ENCODE measurements around the gene MEFV. TPM values are rescaled to one million over a fixed set of nuclear protein-coding genes. Genes with fewer than 3 reads are reported as not detected.

The MEFV gene
- total and polyA plus RNA-seq, 10 of the 15 experiments (the other 5 are each of a cell fraction or from before 2014, with no cell fraction given): 0.03 to 0.11 (median 0.09) TPM; not detected in 5

DNA sequence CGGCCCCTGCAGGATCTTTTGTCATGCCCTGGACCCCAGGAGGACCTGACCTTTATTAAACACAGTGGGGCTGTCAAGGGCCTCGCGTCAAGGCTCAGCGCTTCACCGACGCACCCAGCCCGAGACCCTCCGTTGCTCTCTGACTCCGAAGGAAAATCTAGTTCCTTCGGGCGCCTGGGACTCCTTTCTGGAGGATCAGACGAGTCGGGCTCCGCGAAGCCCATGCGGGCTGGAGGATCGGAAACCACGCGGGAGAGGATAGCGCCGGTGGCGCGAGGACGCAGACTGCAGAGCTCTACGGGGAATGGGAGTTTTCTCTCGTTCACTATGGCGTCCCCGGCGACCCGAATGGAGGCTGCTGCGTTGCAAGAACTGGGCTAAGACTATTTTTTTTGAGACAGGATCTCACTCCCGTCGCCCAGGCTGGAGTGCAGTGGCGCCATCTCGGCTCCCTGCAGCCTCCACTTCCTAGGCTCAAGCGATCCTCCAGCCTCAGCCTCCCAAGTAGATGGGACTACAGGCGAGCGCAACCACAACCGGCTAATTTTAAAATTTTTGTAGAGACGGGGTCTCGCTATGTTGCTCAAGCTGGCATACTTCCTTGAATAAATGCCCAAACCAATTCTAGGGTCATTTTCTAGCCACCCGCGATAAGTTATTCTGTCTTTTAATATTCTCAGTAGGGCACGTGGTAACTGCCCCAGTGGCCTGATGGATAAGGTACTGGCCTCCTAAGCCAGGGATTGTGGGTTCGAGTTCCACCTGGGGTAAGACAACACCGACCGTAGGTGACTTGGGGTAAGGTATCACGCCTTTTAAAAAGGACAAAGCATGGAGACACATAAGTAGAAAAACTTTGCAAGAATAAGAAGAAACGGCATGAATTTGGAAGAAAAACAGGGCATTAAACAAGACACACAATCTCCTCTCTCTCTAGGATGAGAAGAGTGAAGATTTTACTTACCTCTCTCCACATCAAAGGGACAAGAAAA, 62.9 kb downstream of the MEFV start:
- SMC1A ChIA-PET (ENCODE audit: uncharacterized antibody, unreplicated experiment): no interaction called here
- H3K27ac ChIP-seq (ENCODE audit: control insufficient read depth, insufficient read depth): no peak overlapping the region
- no peaks in the 10 kb centered on the region for H4K20me1 ChIP-seq (ENCODE audit: control insufficient read depth, insufficient read depth)
- no peak for DNase-seq (ENCODE audit: low read depth, low spot score)
- no peak for ATAC-seq
- intact Hi-C loops (cut with micrococcal nuclease; ENCODE audit: unreplicated experiment) (loop anchor here (5.0 kb wide), 1 partner anchor 89 kb away; the partner anchor contains the start of gene ZNF263), in situ Hi-C loops (cut with MboI) (no loop called here)
- no peaks in the 10 kb centered on the region for H3K36me3 ChIP-seq (ENCODE audit: control insufficient read depth in 2 of 2, insufficient read depth in 2 of 2, low read length in 1 of 2)
- peaks cover 12% of the 10 kb centered on the region for H3K4me1 ChIP-seq (ENCODE audit: control insufficient read depth, insufficient read depth, low read length)
- no peaks in the 10 kb centered on the region; a peak in 1 of 4 replicates for H3K27me3 ChIP-seq (replicated peaks in 1 of 2; ENCODE audit: control insufficient read depth in 2 of 2, insufficient read depth in 2 of 2, low read length in 1 of 2)
- 83% methylated on average over 49 of the region's 49 CpGs for WGBS (ENCODE audit: insufficient coverage, insufficient replicate concordance, low lambda C conversion rate, missing lambda C conversion rate)
- RAD21 ChIA-PET (ENCODE audit: unreplicated experiment): no interaction called here
- CTCF ChIA-PET: no interaction called here
- no peak overlapping the region for H3K4me3 ChIP-seq
- no peaks in the 10 kb centered on the region; the same call in 2 of the 3 replicates for H3K9me3 ChIP-seq (replicated peaks; ENCODE audit: control insufficient read depth, insufficient read depth, low read length)
- H3K9ac ChIP-seq (ENCODE audit: control insufficient read depth, insufficient read depth, low read length): no peak overlapping the region
- TF ChIP-seq ESRRA (IDR thresholded peaks at IDR 0.05; ENCODE audit: low read length): no peak
- no peak for TF ChIP-seq ZNF384 (IDR thresholded peaks at IDR 0.05; ENCODE audit: borderline replicate concordance, low read depth, low read length)
- TF ChIP-seq POLR2AphosphoS5 (IDR thresholded peaks at IDR 0.05; ENCODE audit: low read length): no peak
- TF ChIP-seq CHD4 (IDR thresholded peaks at IDR 0.05): no peak
- no peak for TF ChIP-seq MXI1 (IDR thresholded peaks at IDR 0.05; ENCODE audit: low read depth, low read length)
- TF ChIP-seq MTA2 (IDR thresholded peaks at IDR 0.05; ENCODE audit: low read depth): no peak
- TF ChIP-seq GATAD2B (conservative IDR thresholded peaks at IDR 0.05; ENCODE audit: low read depth): no peak
- no peak for FAIRE-seq
- no peak overlapping the region for H3K4me2 ChIP-seq (ENCODE audit: control insufficient read depth, insufficient read depth)
- no TSS peak for BruUV-seq (replicated peaks)
- no peak overlapping the region for H2AFZ ChIP-seq (ENCODE audit: control insufficient read depth, low read depth, low read length)
- POLR2A ChIA-PET: interaction anchor here (0.6 kb wide), 1 partner anchor 248 kb away, joined by 5 read pairs; no protein-coding TSS in a partner anchor
- H3K79me2 ChIP-seq (ENCODE audit: control insufficient read depth, insufficient read depth, low read length): no peaks in the 10 kb centered on the region
